Ishikawa (cell line): ENCODE results near the gene TTC16.

ENCODE experiments used
- CREB1 ChIP-seq: IDR thresholded peaks from 2 replicates; pipeline ENCODE4 v1.6.1; 2012; ENCODE audit warnings: low read depth
- EP300 ChIP-seq: IDR thresholded peaks from 2 replicates; pipeline ENCODE4 v1.6.1; 2012; ENCODE audit warnings: borderline replicate concordance
- FOXM1 ChIP-seq: IDR thresholded peaks from 2 replicates; pipeline ENCODE4 v1.6.1; 2012; ENCODE audit warnings: low read depth, borderline replicate concordance
- NFIC ChIP-seq: IDR thresholded peaks from 2 replicates; pipeline ENCODE4 v1.6.1; 2012
- RAD21 ChIP-seq: IDR thresholded peaks from 2 replicates; pipeline ENCODE4 v1.6.1; 2012; ENCODE audit warnings: low read depth
- TAF1 ChIP-seq: IDR thresholded peaks from 2 replicates; pipeline ENCODE4 v1.6.1; 2012; ENCODE audit warnings: low read depth, mild to moderate bottlenecking
- TEAD4 ChIP-seq: IDR thresholded peaks from 2 replicates; pipeline ENCODE4 v1.6.1; 2012
- YY1 ChIP-seq: IDR thresholded peaks from 2 replicates; pipeline ENCODE4 v1.6.1; 2012; ENCODE audit warnings: low read depth
- ZBTB7A ChIP-seq: IDR thresholded peaks from 2 replicates; pipeline ENCODE4 v1.6.1; 2012; ENCODE audit warnings: low read depth
- TF ChIP-seq, protein P1 (sequence below): IDR thresholded peaks from 2 replicates; pipeline ENCODE4 v1.6.1; 2012; ENCODE audit warnings: low read depth, mild to moderate bottlenecking

DNA sequence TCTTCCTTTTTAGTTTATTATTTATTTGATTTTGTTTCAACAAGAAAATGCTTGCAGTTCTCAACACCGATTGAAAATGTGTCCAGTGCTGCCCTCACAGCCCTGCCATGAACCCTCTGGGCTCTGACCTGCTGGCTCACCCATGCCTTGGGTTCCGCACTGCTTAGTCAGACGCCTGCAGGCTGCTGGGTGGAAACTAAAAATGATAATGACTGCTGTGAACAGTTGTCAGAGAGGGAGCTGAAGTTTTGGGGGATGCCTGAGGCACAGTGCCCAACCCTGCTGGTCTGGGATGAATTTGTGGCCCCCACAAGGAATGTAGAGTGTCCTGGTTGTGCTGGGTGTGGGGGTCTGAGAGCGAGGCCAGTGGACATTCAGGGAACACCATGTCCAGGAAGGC, 31.3 kb upstream of the TTC16 start:
- TF ChIP-seq EP300 = no peak
- no peak for TF ChIP-seq TAF1
- no peak for TF ChIP-seq RAD21
- TF ChIP-seq YY1 = no peak
- TF ChIP-seq, protein P1, sequence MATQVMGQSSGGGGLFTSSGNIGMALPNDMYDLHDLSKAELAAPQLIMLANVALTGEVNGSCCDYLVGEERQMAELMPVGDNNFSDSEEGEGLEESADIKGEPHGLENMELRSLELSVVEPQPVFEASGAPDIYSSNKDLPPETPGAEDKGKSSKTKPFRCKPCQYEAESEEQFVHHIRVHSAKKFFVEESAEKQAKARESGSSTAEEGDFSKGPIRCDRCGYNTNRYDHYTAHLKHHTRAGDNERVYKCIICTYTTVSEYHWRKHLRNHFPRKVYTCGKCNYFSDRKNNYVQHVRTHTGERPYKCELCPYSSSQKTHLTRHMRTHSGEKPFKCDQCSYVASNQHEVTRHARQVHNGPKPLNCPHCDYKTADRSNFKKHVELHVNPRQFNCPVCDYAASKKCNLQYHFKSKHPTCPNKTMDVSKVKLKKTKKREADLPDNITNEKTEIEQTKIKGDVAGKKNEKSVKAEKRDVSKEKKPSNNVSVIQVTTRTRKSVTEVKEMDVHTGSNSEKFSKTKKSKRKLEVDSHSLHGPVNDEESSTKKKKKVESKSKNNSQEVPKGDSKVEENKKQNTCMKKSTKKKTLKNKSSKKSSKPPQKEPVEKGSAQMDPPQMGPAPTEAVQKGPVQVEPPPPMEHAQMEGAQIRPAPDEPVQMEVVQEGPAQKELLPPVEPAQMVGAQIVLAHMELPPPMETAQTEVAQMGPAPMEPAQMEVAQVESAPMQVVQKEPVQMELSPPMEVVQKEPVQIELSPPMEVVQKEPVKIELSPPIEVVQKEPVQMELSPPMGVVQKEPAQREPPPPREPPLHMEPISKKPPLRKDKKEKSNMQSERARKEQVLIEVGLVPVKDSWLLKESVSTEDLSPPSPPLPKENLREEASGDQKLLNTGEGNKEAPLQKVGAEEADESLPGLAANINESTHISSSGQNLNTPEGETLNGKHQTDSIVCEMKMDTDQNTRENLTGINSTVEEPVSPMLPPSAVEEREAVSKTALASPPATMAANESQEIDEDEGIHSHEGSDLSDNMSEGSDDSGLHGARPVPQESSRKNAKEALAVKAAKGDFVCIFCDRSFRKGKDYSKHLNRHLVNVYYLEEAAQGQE = no peak
- no peak for TF ChIP-seq ZBTB7A
- TF ChIP-seq NFIC = no peak
- no peak for TF ChIP-seq TEAD4
- no peak for TF ChIP-seq FOXM1
- no peak for TF ChIP-seq CREB1
